Measurements from ENCODE around the gene MYB.
"Not testable (repeated sequence)": the region's sequence is repeated elsewhere in the genome, so short reads cannot be mapped to it uniquely, and the experiment has no call there.

The MYB gene

DNA sequence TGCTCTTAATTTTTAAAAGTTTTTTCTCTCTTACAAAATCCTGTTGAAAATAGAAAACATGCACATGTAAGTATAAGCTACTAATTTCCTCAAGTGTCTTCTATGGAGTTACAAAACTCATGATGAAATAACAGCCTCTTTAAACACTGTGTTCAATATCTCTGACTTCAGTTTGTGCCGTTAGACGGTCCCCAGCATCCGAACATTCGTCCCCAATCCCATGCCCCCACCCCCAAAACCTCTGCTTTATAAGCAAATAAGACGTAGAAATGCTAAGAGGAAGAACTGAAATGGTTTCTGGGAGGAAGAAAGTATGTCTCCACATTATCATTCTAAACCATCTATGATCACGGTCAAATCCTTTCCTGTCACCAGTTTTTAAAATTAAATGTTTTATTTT lies 31.7 kb upstream of the MYB start:
- H3K4me1 ChIP-seq (ENCODE audit: control insufficient read depth, insufficient read depth, low read length): no peaks in the 10 kb centered on the region
- no peaks in the 10 kb centered on the region for H3K27me3 ChIP-seq (ENCODE audit: control insufficient read depth, insufficient read depth, low read length)
- no peak overlapping the region for H3K4me3 ChIP-seq (ENCODE audit: low read length)
- no peak overlapping the region for H3K9ac ChIP-seq (ENCODE audit: low read length)
- H3K27ac ChIP-seq (ENCODE audit: low read depth, low read length): no peak overlapping the region
- no peaks in the 10 kb centered on the region for H3K36me3 ChIP-seq (ENCODE audit: control insufficient read depth, insufficient read depth, low read length)

DNA sequence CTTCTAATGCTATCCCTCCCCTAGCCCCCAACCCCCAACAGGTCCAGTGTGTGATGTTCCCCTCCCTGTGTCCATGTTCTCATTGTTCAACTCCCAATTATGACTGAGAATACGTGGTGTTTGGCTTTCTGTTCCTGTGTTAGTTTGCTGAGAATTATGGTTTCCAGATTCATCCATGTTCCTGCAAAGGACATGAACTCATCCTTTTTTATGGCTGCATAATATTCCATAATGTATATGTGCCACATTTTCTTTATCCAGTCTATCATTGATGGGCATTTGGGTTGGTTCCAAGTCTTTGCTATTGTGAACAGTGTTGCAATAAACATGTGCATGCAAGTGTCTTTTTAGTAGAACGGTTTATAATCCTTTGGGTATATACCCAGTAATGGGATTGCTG lies 30.6 kb upstream of the MYB start:
- not testable (repeated sequence) for H3K4me3 ChIP-seq (ENCODE audit: low read length); H3K27ac ChIP-seq (ENCODE audit: low read depth, low read length); H3K4me1 ChIP-seq (ENCODE audit: control insufficient read depth, insufficient read depth, low read length); H3K9ac ChIP-seq (ENCODE audit: low read length); H3K36me3 ChIP-seq (ENCODE audit: control insufficient read depth, insufficient read depth, low read length); H3K27me3 ChIP-seq (ENCODE audit: control insufficient read depth, insufficient read depth, low read length)

DNA sequence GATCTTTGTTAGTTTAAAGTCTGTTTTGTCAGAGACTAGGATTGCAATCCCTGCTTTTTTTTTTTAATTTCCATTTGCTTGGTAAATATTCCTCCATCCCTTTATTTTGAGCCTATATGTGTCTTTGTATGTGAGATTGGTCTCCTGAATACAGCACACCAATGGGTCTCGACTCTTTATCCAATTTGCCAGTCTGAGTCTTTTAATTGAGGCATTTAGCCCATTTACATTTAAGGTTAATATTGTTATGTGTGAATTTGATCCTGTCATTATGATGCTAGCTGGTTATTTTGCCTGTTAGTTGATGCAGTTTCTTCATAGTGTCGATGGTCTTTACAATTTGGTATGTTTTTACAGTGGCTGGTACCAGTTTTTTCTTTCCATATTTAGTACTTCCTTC lies 27.0 kb upstream of the MYB start:
- not testable (repeated sequence) for H3K9ac ChIP-seq (ENCODE audit: low read length); H3K27me3 ChIP-seq (ENCODE audit: control insufficient read depth, insufficient read depth, low read length); H3K4me3 ChIP-seq (ENCODE audit: low read length); H3K36me3 ChIP-seq (ENCODE audit: control insufficient read depth, insufficient read depth, low read length); H3K27ac ChIP-seq (ENCODE audit: low read depth, low read length); H3K4me1 ChIP-seq (ENCODE audit: control insufficient read depth, insufficient read depth, low read length)

DNA sequence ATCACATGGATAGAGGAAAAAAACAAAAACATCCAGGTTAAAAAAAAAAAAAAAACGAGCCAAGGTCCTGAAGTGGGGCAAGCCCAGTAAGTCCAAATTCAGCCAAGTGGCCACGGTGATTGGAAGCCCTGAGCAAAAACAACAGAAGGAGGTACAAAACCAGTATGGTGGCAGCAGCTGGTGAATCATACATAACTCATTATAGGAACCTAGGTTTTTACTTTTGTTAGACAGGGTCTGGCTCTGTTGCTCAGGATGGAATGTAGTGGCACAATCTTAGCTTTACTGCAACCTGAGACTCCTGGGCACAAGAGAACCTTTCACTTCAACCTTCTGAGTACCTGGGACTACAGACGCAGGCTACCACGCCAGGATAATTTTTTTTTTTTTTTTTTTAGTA lies 22.7 kb upstream of the MYB start:
- no peak overlapping the region for H3K4me3 ChIP-seq (ENCODE audit: low read length)
- H3K27ac ChIP-seq (ENCODE audit: low read depth, low read length): no peak overlapping the region
- H3K27me3 ChIP-seq (ENCODE audit: control insufficient read depth, insufficient read depth, low read length): no peaks in the 10 kb centered on the region
- no peaks in the 10 kb centered on the region for H3K36me3 ChIP-seq (ENCODE audit: control insufficient read depth, insufficient read depth, low read length)
- H3K9ac ChIP-seq (ENCODE audit: low read length): no peak overlapping the region
- H3K4me1 ChIP-seq (ENCODE audit: control insufficient read depth, insufficient read depth, low read length): no peaks in the 10 kb centered on the region

DNA sequence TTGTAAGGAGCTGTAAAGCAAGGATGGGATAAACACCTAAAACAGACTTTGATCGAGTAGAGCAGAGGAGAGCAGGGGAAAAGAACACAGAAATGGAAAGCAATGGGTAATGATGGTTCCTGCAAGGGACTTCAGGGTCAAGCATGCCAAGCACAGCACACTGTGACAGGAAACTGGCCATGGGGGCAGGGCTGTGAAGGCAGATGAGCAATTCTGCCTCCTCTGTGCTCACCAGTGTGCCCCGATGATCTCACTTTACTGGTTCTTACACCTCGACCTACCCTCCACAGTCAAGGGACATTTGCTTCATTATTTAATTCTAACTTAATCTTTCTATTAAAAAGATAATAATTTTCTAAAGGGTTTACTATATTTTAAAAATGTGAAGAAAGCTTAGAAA lies 21.6 kb upstream of the MYB start:
- Histone ChIP-seq H3K4me3 (ENCODE audit: low read length) (no peak overlapping the region), H3K27ac (ENCODE audit: low read depth, low read length) (no peak overlapping the region), H3K4me1 (ENCODE audit: control insufficient read depth, insufficient read depth, low read length) (no peaks in the 10 kb centered on the region), H3K36me3 (ENCODE audit: control insufficient read depth, insufficient read depth, low read length) (no peaks in the 10 kb centered on the region), H3K27me3 (ENCODE audit: control insufficient read depth, insufficient read depth, low read length) (no peaks in the 10 kb centered on the region), H3K9ac (ENCODE audit: low read length) (no peak overlapping the region)

DNA sequence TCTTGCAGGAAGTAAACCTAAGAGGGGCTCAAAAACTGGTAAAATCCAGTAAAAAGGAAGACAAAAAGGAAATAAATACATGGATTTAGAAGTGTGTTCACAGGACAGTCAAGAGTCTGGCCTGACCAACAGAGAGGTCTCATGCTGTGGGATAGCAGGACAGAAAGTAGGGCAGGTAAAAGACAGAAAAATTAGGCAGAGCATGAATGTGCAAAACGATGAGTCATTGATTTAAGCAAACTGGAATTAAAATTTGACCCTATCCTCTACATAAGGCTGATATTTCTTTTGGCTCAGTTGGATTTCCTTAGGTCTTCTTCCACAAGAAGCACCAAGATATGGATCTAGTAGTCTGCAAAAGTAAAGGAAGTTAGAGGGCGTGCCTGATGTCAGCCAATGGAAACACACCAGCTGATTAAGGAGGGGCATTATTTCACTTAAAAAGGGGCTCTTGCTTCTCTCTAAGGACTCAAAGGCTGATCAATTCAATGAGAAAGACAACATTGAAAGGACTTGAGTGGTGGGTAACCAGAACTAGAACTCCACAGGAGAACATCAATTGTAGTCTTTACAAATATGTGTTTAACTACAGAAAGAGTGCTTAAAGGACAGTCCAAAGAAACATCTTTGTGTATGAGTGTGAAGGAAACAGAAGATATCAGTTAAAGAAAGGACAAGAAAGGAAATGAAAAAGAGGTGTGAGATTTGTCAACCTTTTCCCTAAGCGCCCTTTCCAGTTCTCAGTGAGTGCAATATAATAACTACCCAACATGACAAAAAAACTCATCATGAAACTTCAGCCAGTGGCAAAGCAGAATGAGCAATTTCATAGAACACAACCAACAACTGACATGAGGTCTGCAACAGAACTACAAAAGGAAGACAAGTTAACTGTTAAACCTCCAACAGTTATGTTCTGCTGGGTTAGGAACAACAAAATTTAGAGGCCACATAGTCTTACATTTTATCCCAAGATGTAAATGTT lies 19.4 kb upstream of the MYB start:
- Histone ChIP-seq H3K4me1 (ENCODE audit: control insufficient read depth, insufficient read depth, low read length) (no peaks in the 10 kb centered on the region), H3K36me3 (ENCODE audit: control insufficient read depth, insufficient read depth, low read length) (no peaks in the 10 kb centered on the region), H3K27ac (ENCODE audit: low read depth, low read length) (no peak overlapping the region), H3K27me3 (ENCODE audit: control insufficient read depth, insufficient read depth, low read length) (no peaks in the 10 kb centered on the region), H3K4me3 (ENCODE audit: low read length) (no peak overlapping the region), H3K9ac (ENCODE audit: low read length) (no peak overlapping the region)

DNA sequence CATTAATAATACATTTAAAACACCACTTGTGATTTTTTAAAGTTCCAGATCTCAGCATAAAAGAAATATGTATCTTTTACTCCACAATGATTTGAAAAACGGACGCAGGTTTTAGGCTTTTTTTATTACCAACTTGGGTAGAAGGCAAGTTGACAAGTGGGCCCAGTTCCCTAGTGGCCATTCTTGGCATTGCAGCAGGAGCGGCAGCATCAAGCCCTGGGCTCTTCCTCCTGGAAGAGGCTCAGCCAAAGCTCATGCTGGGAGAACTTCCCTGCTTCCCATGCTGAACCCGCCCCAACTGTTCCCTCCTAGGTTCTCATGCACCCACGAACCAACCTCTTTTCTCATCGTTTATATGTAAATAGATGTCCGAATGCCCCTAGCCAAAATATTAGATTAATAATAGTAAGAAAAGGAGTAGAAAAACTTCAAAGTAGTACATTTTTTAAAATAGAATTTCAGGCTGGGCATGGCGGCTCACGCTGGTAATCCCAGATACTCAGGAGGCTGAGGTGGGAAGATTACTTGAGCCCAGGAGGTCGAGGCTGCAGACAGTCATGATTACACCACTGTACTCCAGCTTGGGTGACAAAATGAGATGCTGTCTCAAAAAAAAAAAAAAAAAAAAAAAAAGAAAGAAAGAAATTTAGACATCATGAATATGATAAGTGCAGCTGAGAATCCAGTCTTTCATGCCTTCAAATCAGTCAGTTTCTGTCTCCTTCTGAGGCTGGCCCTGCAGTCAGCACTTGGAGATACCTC lies 18.2 kb upstream of the MYB start:
- Histone ChIP-seq H3K27ac (ENCODE audit: low read depth, low read length) (no peak overlapping the region), H3K4me3 (ENCODE audit: low read length) (no peak overlapping the region), H3K36me3 (ENCODE audit: control insufficient read depth, insufficient read depth, low read length) (no peaks in the 10 kb centered on the region), H3K4me1 (ENCODE audit: control insufficient read depth, insufficient read depth, low read length) (no peaks in the 10 kb centered on the region), H3K9ac (ENCODE audit: low read length) (no peak overlapping the region), H3K27me3 (ENCODE audit: control insufficient read depth, insufficient read depth, low read length) (no peaks in the 10 kb centered on the region)

DNA sequence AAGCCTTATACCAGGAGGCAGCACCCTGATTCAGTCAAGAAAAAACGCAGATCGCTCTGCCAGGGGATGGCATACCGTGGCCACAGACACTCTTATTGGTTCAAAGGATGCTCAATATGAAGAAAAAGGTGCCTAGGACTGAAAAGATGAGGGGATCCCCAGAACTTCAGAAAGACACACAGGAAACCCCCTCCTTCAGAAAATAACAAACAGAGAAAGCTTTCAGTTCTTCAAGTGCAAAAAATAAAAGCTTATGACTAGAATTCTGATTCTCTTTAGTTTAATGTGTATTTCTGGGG lies 17.7 kb upstream of the MYB start:
- Histone ChIP-seq H3K9ac (ENCODE audit: low read length) (no peak overlapping the region), H3K27me3 (ENCODE audit: control insufficient read depth, insufficient read depth, low read length) (peaks cover 2% of the 10 kb centered on the region), H3K36me3 (ENCODE audit: control insufficient read depth, insufficient read depth, low read length) (no peaks in the 10 kb centered on the region), H3K4me1 (ENCODE audit: control insufficient read depth, insufficient read depth, low read length) (no peaks in the 10 kb centered on the region), H3K4me3 (ENCODE audit: low read length) (no peak overlapping the region), H3K27ac (ENCODE audit: low read depth, low read length) (no peak overlapping the region)

DNA sequence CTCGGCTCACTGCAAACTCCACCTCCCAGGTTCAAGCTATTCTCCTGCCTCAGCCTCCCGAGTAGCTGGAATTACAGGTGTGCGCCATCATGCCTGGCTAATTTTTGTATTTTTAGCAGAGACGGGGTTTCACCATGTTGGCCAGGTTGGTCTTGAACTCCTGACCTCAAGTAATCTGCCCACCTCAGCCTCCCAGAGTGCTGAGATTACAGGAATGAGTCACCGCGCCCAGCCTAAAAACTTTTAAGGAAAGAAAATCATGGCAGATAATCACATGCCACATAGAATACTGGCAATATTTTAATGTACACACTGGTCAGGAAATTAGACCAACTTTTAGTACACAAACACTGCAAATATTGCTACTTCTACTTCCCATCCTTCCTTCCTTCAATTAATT lies 16.7 kb upstream of the MYB start:
- not testable (repeated sequence) for H3K9ac ChIP-seq (ENCODE audit: low read length); H3K27me3 ChIP-seq (ENCODE audit: control insufficient read depth, insufficient read depth, low read length); H3K4me1 ChIP-seq (ENCODE audit: control insufficient read depth, insufficient read depth, low read length); H3K36me3 ChIP-seq (ENCODE audit: control insufficient read depth, insufficient read depth, low read length); H3K4me3 ChIP-seq (ENCODE audit: low read length); H3K27ac ChIP-seq (ENCODE audit: low read depth, low read length)

DNA sequence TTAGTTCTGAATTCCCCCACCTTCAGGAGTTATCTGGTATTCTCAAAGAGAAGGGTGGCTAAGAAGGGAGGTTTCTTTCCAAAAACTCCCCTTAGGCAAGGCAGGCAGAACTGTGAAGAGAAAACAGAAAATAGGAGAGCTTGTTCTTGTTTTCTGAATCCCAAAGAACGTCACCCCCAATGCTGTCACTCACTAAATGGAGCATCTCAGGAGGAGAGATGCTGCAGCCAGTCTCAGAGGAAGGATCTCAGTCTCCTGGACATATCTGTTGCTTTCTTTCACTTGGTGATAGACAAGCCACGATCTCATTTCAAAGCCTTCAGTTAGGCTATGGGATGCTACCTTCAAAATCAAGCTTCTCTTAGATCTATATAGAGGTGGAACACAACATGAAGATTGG lies 16.1 kb upstream of the MYB start:
- Histone ChIP-seq H3K4me3 (ENCODE audit: low read length) (no peak overlapping the region), H3K27ac (ENCODE audit: low read depth, low read length) (no peak overlapping the region), H3K9ac (ENCODE audit: low read length) (no peak overlapping the region), H3K36me3 (ENCODE audit: control insufficient read depth, insufficient read depth, low read length) (no peaks in the 10 kb centered on the region), H3K27me3 (ENCODE audit: control insufficient read depth, insufficient read depth, low read length) (peaks cover 3% of the 10 kb centered on the region), H3K4me1 (ENCODE audit: control insufficient read depth, insufficient read depth, low read length) (no peaks in the 10 kb centered on the region)

DNA sequence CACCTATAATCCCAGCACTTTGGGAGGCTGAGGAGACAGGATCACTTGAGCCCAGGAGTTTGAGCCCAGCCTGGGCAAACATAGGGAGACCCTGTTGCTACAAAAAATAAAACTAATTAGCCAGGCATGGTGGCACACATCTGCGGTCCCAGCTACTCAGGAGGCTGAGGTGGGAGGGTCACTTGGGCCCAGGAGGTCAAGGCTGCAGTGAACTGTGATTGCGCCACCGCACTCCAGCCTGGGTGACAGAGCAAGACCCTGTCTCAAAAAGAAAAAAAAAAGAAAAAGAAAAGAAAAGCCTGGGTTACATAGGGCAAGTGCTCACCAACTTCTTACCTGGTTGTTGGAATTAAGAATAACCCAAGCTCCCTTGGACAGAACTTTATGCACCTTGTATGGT lies 14.6 kb upstream of the MYB start:
- H3K27me3 ChIP-seq (ENCODE audit: control insufficient read depth, insufficient read depth, low read length): peaks cover 3% of the 10 kb centered on the region
- no peaks in the 10 kb centered on the region for H3K36me3 ChIP-seq (ENCODE audit: control insufficient read depth, insufficient read depth, low read length)

DNA sequence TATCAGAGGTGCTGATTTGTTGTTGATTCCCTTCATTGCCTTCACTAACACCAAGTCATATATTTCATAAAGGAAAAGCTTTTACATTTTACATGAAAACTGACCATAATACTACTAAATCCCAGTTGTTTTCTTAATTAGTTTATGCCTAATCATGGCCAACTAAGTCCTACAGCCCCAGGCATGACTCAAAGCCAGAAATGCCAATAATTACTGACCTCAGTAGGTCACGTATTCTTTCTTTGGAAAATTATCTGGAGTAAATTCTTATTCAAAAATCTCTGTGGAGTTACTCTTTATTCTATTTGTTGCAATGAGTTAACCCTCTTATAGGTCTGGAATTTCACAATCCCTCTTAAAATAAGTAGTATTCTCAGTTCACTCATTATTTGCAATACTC lies 13.5 kb upstream of the MYB start:
- no peak overlapping the region for H3K4me3 ChIP-seq (ENCODE audit: low read length)
- H3K4me1 ChIP-seq (ENCODE audit: control insufficient read depth, insufficient read depth, low read length): no peaks in the 10 kb centered on the region
- H3K27ac ChIP-seq (ENCODE audit: low read depth, low read length): no peak overlapping the region
- H3K27me3 ChIP-seq (ENCODE audit: control insufficient read depth, insufficient read depth, low read length): peaks cover 3% of the 10 kb centered on the region
- H3K9ac ChIP-seq (ENCODE audit: low read length): no peak overlapping the region
- no peaks in the 10 kb centered on the region for H3K36me3 ChIP-seq (ENCODE audit: control insufficient read depth, insufficient read depth, low read length)

More for the DNA sequence above, 14.6 kb upstream of the MYB start:
- no peak overlapping the region for H3K27ac ChIP-seq (ENCODE audit: low read depth, low read length)
- H3K9ac ChIP-seq (ENCODE audit: low read length): no peak overlapping the region
- H3K4me1 ChIP-seq (ENCODE audit: control insufficient read depth, insufficient read depth, low read length): no peaks in the 10 kb centered on the region
- H3K4me3 ChIP-seq (ENCODE audit: low read length): no peak overlapping the region

DNA sequence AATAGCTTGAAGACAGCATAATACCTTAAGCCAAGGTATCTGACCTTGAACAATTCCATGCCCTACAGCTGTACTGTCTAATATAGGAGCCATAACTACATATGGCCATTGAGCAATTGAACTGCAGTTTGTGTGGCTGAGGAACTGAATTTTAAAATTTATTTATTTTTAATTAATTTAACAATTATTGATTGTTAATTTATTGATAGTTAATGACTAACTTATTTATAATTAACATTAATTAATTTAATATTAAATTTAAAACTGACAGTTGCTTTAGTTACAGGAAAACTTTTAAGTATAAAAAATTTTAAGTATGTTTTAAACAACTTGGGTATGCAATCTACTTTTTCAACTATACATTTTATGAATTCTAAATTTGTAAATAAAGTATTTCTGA lies 12.3 kb upstream of the MYB start:
- H3K27ac ChIP-seq (ENCODE audit: low read depth, low read length): no peak overlapping the region

More for the DNA sequence above, 12.3 kb upstream of the MYB start:
- Histone ChIP-seq H3K36me3 (ENCODE audit: control insufficient read depth, insufficient read depth, low read length) (no peaks in the 10 kb centered on the region), H3K4me1 (ENCODE audit: control insufficient read depth, insufficient read depth, low read length) (no peaks in the 10 kb centered on the region), H3K27me3 (ENCODE audit: control insufficient read depth, insufficient read depth, low read length) (peaks cover 3% of the 10 kb centered on the region), H3K9ac (ENCODE audit: low read length) (no peak overlapping the region), H3K4me3 (ENCODE audit: low read length) (no peak overlapping the region)
